ENCODE measurements around the gene ATP23.

Gene ATP23

DNA sequence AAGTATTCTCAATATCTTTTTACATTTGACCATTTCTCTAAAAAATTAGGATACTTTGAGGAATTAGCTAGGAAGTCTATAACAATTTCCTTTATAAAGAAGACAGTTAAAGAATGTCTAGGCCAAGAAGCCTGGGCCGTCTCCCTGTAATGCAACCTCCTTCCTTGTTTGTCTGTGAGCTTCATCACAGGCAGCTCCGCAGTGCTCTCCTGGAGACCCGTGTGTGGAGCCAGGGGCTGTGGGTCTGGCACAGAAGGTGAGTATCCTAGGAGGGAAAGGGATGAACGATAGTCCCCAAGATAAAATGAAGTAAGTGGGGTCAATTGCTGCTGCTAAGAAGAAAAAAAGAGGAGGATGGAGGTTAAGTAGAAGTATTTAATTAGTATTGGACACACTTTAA is 31.8 kb upstream of the ATP23 start:
- no peaks in the 10 kb centered on the region for H3K4me1 ChIP-seq (ENCODE audit: insufficient read depth, low read length)
- no peak overlapping the region for H3K4me3 ChIP-seq (ENCODE audit: low read length)
- WGBS, result 86% methylated on average over 4 of the region's 4 CpGs
- H3K36me3 ChIP-seq (ENCODE audit: insufficient read depth, low read length), result no peaks in the 10 kb centered on the region
- H3K27ac ChIP-seq (ENCODE audit: low read depth, low read length), result no peak overlapping the region
- no peaks in the 10 kb centered on the region for H3K27me3 ChIP-seq (ENCODE audit: insufficient read depth, low read length)
- H3K9ac ChIP-seq (ENCODE audit: low read depth, low read length), result no peak overlapping the region
- H3K9me3 ChIP-seq (ENCODE audit: insufficient read depth, low read depth, low read length), result no peaks in the 10 kb centered on the region

DNA sequence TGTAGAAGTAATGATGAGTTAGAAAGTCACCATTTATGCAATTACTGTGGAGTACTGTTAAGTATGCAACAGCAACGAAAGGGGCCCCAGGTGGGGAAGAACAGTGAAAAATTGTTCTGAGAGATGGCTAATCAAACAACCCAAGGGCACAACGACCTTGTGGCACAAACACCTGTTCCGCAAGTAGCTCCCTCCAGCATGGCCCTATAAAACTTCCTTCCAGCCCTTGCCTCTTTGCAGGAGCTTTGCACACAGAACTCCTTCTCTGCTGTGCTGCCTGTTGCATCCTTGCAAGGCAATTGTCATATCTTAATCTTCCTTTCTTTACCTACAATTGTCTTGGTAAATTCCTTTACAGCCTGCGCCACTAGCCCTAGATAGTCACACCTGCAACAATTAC is 23.2 kb upstream of the ATP23 start:
- 77% methylated on average over 4 of the region's 4 CpGs for WGBS
- no peak overlapping the region for H3K9ac ChIP-seq (ENCODE audit: low read depth, low read length)

DNA sequence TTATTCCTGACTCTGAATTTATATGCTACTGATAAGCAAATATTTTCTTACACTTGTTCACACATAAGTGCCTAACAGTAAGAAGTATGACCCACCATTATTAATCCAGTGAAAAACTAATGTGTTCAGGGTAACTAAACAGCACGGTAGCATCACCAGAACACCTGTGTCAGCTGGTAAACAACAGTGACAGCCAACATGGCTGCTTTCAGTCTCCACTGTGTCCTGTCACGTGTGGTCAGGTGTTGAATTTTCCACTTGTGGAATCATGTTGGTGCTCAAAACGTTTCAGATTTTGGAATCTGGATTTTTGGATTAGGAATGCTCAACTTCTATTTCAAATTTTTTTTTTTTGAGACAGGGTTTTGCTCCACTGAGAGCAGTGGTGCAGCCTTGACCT is 14.3 kb upstream of the ATP23 start:
- no peak overlapping the region for H3K9ac ChIP-seq (ENCODE audit: low read depth, low read length)

More for the DNA sequence above, 23.2 kb upstream of the ATP23 start:
- H3K27ac ChIP-seq (ENCODE audit: low read depth, low read length), result no peak overlapping the region
- no peaks in the 10 kb centered on the region for H3K36me3 ChIP-seq (ENCODE audit: insufficient read depth, low read length)
- H3K4me1 ChIP-seq (ENCODE audit: insufficient read depth, low read length), result no peaks in the 10 kb centered on the region
- no peaks in the 10 kb centered on the region for H3K9me3 ChIP-seq (ENCODE audit: insufficient read depth, low read depth, low read length)
- H3K27me3 ChIP-seq (ENCODE audit: insufficient read depth, low read length), result no peaks in the 10 kb centered on the region
- no peak overlapping the region for H3K4me3 ChIP-seq (ENCODE audit: low read length)

GRCh38 chr12:57929092-57929830 is 12.1 kb upstream of the ATP23 start:
- Histone ChIP-seq H3K27me3 (ENCODE audit: insufficient read depth, low read length) (peaks cover under 1% of the 10 kb centered on the region; the same call in 1 of the 2 replicates), H3K9me3 (ENCODE audit: insufficient read depth, low read depth, low read length) (no peaks in the 10 kb centered on the region), H3K27ac (ENCODE audit: low read depth, low read length) (no peak overlapping the region), H3K4me1 (ENCODE audit: insufficient read depth, low read length) (no peaks in the 10 kb centered on the region), H3K36me3 (ENCODE audit: insufficient read depth, low read length) (no peaks in the 10 kb centered on the region), H3K4me3 (ENCODE audit: low read length) (no peak overlapping the region), H3K9ac (ENCODE audit: low read depth, low read length) (no peak overlapping the region)
- 80% methylated on average over 3 of the region's 4 CpGs for WGBS

More for the DNA sequence above, 14.3 kb upstream of the ATP23 start:
- Histone ChIP-seq H3K27ac (ENCODE audit: low read depth, low read length) (no peak overlapping the region), H3K27me3 (ENCODE audit: insufficient read depth, low read length) (no peaks in the 10 kb centered on the region), H3K36me3 (ENCODE audit: insufficient read depth, low read length) (no peaks in the 10 kb centered on the region), H3K4me3 (ENCODE audit: low read length) (no peak overlapping the region), H3K4me1 (ENCODE audit: insufficient read depth, low read length) (no peaks in the 10 kb centered on the region), H3K9me3 (ENCODE audit: insufficient read depth, low read depth, low read length) (no peaks in the 10 kb centered on the region)
- 59% methylated on average over 3 of the region's 3 CpGs for WGBS

DNA sequence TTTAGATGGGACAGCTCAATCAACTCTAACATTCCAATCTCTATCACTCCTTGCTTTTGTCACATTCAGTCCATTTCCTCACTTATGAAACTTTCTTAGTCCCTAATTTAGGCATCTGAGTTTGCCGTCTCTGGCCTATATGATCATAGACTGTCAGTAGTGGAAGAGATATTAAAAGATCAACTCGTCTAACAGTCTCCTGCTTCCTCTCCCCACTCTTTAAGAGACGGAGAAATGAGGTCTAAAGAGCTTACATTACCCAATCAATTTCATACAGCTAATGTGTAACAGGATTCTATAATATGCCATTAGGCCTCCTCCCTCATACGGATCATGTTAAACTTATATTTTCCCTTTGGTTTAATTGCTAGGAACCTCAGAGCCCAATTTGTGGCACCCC is 6.5 kb upstream of the ATP23 start:
- no peaks in the 10 kb centered on the region for H3K36me3 ChIP-seq (ENCODE audit: insufficient read depth, low read length)
- no peak overlapping the region for H3K4me3 ChIP-seq (ENCODE audit: low read length)
- H3K9ac ChIP-seq (ENCODE audit: low read depth, low read length), result no peak overlapping the region
- WGBS, result 90% methylated on average over 3 of the region's 4 CpGs
- peaks cover 32% of the 10 kb centered on the region for H3K27me3 ChIP-seq (ENCODE audit: insufficient read depth, low read length)
- H3K27ac ChIP-seq (ENCODE audit: low read depth, low read length), result no peak overlapping the region
- no peaks in the 10 kb centered on the region for H3K9me3 ChIP-seq (ENCODE audit: insufficient read depth, low read depth, low read length)
- H3K4me1 ChIP-seq (ENCODE audit: insufficient read depth, low read length), result peaks cover 3% of the 10 kb centered on the region; the same call in 1 of the 2 replicates

DNA sequence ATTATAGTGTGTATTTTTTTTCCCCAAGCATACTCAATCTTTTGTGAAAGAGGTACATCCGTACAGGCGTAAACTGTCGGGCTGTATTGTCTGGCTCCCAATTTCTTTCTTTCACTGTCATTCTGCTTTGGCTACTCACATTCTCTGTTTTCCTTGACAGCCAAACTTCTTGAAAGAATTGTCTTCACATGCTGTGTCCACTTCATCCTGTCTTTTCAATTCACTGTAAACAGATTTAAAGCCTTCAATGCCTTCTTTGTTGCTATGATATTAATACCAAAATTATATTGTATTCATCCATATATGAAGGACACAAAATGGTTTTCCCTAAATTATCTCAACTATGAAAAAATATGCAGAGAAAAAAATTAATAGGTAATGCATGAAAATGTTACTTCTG is 6.0 kb upstream of the ATP23 start:
- no peak overlapping the region for H3K27ac ChIP-seq (ENCODE audit: low read depth, low read length)
- no peaks in the 10 kb centered on the region for H3K9me3 ChIP-seq (ENCODE audit: insufficient read depth, low read depth, low read length)
- H3K36me3 ChIP-seq (ENCODE audit: insufficient read depth, low read length), result no peaks in the 10 kb centered on the region
- peak overlapping the region; percentile 78 for H3K4me3 ChIP-seq (ENCODE audit: low read length)
- H3K27me3 ChIP-seq (ENCODE audit: insufficient read depth, low read length), result peaks cover 34% of the 10 kb centered on the region
- H3K9ac ChIP-seq (ENCODE audit: low read depth, low read length), result peak overlapping the region; percentile 63; the same call in 1 of the 2 replicates
- 97% methylated on average over 3 of the region's 3 CpGs for WGBS
- peaks cover 3% of the 10 kb centered on the region; the same call in 1 of the 2 replicates for H3K4me1 ChIP-seq (ENCODE audit: insufficient read depth, low read length)

- Histone ChIP-seq H3K4me1 (ENCODE audit: insufficient read depth, low read length) (peaks cover 7% of the 10 kb centered on the region; the same call in 1 of the 2 replicates), H3K27me3 (ENCODE audit: insufficient read depth, low read length) (peaks cover 34% of the 10 kb centered on the region), H3K27ac (ENCODE audit: low read depth, low read length) (no peak overlapping the region), H3K36me3 (ENCODE audit: insufficient read depth, low read length) (no peaks in the 10 kb centered on the region), H3K9me3 (ENCODE audit: insufficient read depth, low read depth, low read length) (no peaks in the 10 kb centered on the region), H3K4me3 (ENCODE audit: low read length) (peak overlapping the region; percentile 78), H3K9ac (ENCODE audit: low read depth, low read length) (peak overlapping the region; percentile 63)
- 3% methylated on average over 28 of the region's 29 CpGs for WGBS
Observed at GRCh38 chr12:57935839-57936512, 5.4 kb upstream of the ATP23 start.

DNA sequence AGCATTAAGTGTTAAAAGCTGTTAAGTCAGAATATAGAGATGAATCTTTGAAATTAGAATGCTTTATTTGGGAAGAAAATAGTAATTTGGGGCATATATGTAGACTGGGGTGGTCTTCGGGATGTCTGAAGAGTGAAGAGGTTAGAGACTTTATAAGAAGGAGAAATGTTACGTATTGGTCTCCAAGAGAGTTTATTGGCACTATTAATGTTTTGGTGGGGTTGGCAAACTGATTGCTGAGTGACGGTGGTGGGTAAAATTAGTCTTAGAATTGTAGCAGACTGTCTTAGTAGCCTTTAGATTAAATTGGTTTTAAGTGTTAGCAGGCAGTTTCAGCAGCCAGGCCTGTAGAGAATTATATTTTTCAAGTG is 4.9 kb upstream of the ATP23 start:
- WGBS, result 74% methylated on average over 3 of the region's 3 CpGs
- peaks cover 7% of the 10 kb centered on the region; the same call in 1 of the 2 replicates for H3K4me1 ChIP-seq (ENCODE audit: insufficient read depth, low read length)
- H3K9ac ChIP-seq (ENCODE audit: low read depth, low read length), result no peak overlapping the region
- no peaks in the 10 kb centered on the region for H3K36me3 ChIP-seq (ENCODE audit: insufficient read depth, low read length)
- H3K9me3 ChIP-seq (ENCODE audit: insufficient read depth, low read depth, low read length), result no peaks in the 10 kb centered on the region
- no peak overlapping the region for H3K27ac ChIP-seq (ENCODE audit: low read depth, low read length)
- peak overlapping the region; percentile 78 for H3K4me3 ChIP-seq (ENCODE audit: low read length)
- H3K27me3 ChIP-seq (ENCODE audit: insufficient read depth, low read length), result peaks cover 34% of the 10 kb centered on the region

DNA sequence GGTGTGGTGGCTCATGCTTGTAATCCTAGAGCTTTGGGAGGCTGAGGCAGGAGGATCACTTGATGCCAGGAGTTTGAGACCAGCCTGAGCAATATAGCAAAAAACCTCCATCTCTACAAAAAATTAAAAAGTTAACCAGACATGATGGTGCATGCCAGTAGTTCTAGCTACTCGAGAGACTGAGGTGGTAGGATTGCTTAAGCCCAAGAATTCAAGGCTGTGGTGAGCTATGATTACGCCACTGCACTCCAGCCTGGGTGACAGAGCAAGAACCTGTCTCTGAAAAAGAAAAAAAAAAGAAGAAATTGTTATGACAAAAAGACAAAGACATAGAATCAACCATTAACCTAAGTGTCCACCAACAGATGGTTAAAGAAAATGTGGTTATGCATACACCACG is 2.1 kb upstream of the ATP23 start:
- Histone ChIP-seq H3K9ac (ENCODE audit: low read depth, low read length) (no peak overlapping the region), H3K27me3 (ENCODE audit: insufficient read depth, low read length) (peaks cover 34% of the 10 kb centered on the region), H3K9me3 (ENCODE audit: insufficient read depth, low read depth, low read length) (no peaks in the 10 kb centered on the region), H3K4me1 (ENCODE audit: insufficient read depth, low read length) (peaks cover 10% of the 10 kb centered on the region), H3K36me3 (ENCODE audit: insufficient read depth, low read length) (no peaks in the 10 kb centered on the region), H3K27ac (ENCODE audit: low read depth, low read length) (no peak overlapping the region), H3K4me3 (ENCODE audit: low read length) (no peak overlapping the region)
- 78% methylated on average over 3 of the region's 3 CpGs for WGBS

GRCh38 chr12:57940052-57940914 is 1.1 kb upstream of the ATP23 start:
- WGBS, result 71% methylated on average over 2 of the region's 2 CpGs
- Histone ChIP-seq H3K4me1 (ENCODE audit: insufficient read depth, low read length) (peaks cover 8% of the 10 kb centered on the region), H3K27ac (ENCODE audit: low read depth, low read length) (no peak overlapping the region)

GRCh38 chr12:57940915-57941164 is 527 bp upstream of the ATP23 start:
- Histone ChIP-seq H3K27ac (ENCODE audit: low read depth, low read length) (no peak overlapping the region), H3K4me1 (ENCODE audit: insufficient read depth, low read length) (peaks cover 8% of the 10 kb centered on the region)
- 4% methylated on average over 4 of the region's 4 CpGs for WGBS

More at GRCh38 chr12:57940052-57940914, 1.1 kb upstream of the ATP23 start:
- H3K4me3 ChIP-seq (ENCODE audit: low read length), result peak overlapping the region; percentile 95
- no peaks in the 10 kb centered on the region for H3K36me3 ChIP-seq (ENCODE audit: insufficient read depth, low read length)
- peaks cover 24% of the 10 kb centered on the region for H3K27me3 ChIP-seq (ENCODE audit: insufficient read depth, low read length)
- H3K9ac ChIP-seq (ENCODE audit: low read depth, low read length), result no peak overlapping the region
- no peaks in the 10 kb centered on the region for H3K9me3 ChIP-seq (ENCODE audit: insufficient read depth, low read depth, low read length)

More at GRCh38 chr12:57940915-57941164, 527 bp upstream of the ATP23 start:
- H3K9me3 ChIP-seq (ENCODE audit: insufficient read depth, low read depth, low read length), result no peaks in the 10 kb centered on the region
- peak overlapping the region; percentile 58; the same call in 1 of the 2 replicates for H3K9ac ChIP-seq (ENCODE audit: low read depth, low read length)
- H3K27me3 ChIP-seq (ENCODE audit: insufficient read depth, low read length), result peaks cover 24% of the 10 kb centered on the region
- H3K36me3 ChIP-seq (ENCODE audit: insufficient read depth, low read length), result no peaks in the 10 kb centered on the region
- H3K4me3 ChIP-seq (ENCODE audit: low read length), result peak overlapping the region; percentile 95

All from HUES64 (cell line).